PFSK-1 (cell line): ENCODE data around the gene ANKS1B.

ENCODE experiments used
- FOXP2 ChIP-seq: optimal IDR thresholded peaks from 2 replicates; pipeline ENCODE3; 2011; ENCODE audit warnings: borderline replicate concordance, control low read depth, inconsistent platforms; ENCODE audit not compliant: insufficient read depth; ENCODE audit errors: extremely low read length, extremely low read depth
- POLR2AphosphoS5 ChIP-seq: IDR thresholded peaks from 2 replicates; pipeline ENCODE4 v1.6.1; 2012; ENCODE audit warnings: low read depth, mild to moderate bottlenecking, control low read depth, low read length, moderate library complexity
- REST ChIP-seq, 2 experiments: IDR thresholded peaks; 2 replicates each; pipeline versions ENCODE4 v1.6.1 to v1.8.0; 2011 to 2012; ENCODE audit warnings: low read depth in 2 of 2, low read length in 2 of 2, control low read depth in 1 of 2, inconsistent platforms in 1 of 2, mild to moderate bottlenecking in 1 of 2, moderate library complexity in 1 of 2; ENCODE audit not compliant: insufficient read depth in 1 of 2
- TAF1 ChIP-seq: IDR thresholded peaks from 2 replicates; pipeline ENCODE4 v1.6.1; 2012; ENCODE audit warnings: low read length, control low read depth, borderline replicate concordance; ENCODE audit not compliant: insufficient read depth

GRCh38 chr12:99768758-99769157 lies 216.0 kb downstream of the ANKS1B start:
- TF ChIP-seq POLR2AphosphoS5 (no peak), FOXP2 (no peak), TAF1 (no peak), REST (IDR thresholded peaks at IDR 0.05; ENCODE audit: insufficient read depth in 1 of 2, low read depth in 2 of 2, low read length in 2 of 2) (no peak)
